Type B pancreatic cell (in vitro differentiated cells): ENCODE results near the gene PLIN4. TPM values are rescaled to one million over a fixed set of nuclear protein-coding genes. Genes with fewer than 3 reads are reported as not detected.

Experiments used
- DNase-seq: peaks from one replicate; pipeline ENCODE4 v3.0.0; 2021; ENCODE audit warnings: mixed read lengths; ENCODE audit not compliant: unreplicated experiment; ENCODE audit errors: extremely low spot score
- H3K27ac Mint-ChIP-seq: 2 replicates; pipeline ENCODE4 v1.8.0; 2021; ENCODE audit warnings: mild to moderate bottlenecking, mixed read lengths
- H3K27me3 Mint-ChIP-seq: 2 replicates; pipeline ENCODE4 v1.8.0; 2021; ENCODE audit warnings: mixed read lengths
- H3K36me3 Mint-ChIP-seq: 2 replicates; pipeline ENCODE4 v1.8.0; 2021; ENCODE audit warnings: mixed read lengths
- H3K4me1 Mint-ChIP-seq: one replicate; pipeline ENCODE4 v1.8.0; 2021; ENCODE audit warnings: mixed read lengths; ENCODE audit not compliant: unreplicated experiment
- H3K4me3 Mint-ChIP-seq: 2 replicates; pipeline ENCODE4 v1.8.0; 2021; ENCODE audit warnings: mild to moderate bottlenecking, mixed read lengths
- H3K9me3 Mint-ChIP-seq: 2 replicates; pipeline ENCODE4 v1.8.0; 2021; ENCODE audit warnings: mixed read lengths
- total RNA-seq: library from RNA; stranded (reverse); gene quantifications from 2 replicates; pipeline ENCODE4 v1.2.1, GENCODE V29; 2021; ENCODE audit warnings: low replicate concordance
- TF ChIP-seq, protein P1 (sequence below): fragments of 200-600 bp; sonication (generic); conservative IDR thresholded peaks from 2 replicates; pipeline ENCODE4 v1.5.0; 2021; ENCODE audit warnings: antibody characterized with exemption, mild to moderate bottlenecking

PLIN4 gene
- total RNA-seq, 1 donor from 2014 or later, result 0.48 TPM

DNA sequence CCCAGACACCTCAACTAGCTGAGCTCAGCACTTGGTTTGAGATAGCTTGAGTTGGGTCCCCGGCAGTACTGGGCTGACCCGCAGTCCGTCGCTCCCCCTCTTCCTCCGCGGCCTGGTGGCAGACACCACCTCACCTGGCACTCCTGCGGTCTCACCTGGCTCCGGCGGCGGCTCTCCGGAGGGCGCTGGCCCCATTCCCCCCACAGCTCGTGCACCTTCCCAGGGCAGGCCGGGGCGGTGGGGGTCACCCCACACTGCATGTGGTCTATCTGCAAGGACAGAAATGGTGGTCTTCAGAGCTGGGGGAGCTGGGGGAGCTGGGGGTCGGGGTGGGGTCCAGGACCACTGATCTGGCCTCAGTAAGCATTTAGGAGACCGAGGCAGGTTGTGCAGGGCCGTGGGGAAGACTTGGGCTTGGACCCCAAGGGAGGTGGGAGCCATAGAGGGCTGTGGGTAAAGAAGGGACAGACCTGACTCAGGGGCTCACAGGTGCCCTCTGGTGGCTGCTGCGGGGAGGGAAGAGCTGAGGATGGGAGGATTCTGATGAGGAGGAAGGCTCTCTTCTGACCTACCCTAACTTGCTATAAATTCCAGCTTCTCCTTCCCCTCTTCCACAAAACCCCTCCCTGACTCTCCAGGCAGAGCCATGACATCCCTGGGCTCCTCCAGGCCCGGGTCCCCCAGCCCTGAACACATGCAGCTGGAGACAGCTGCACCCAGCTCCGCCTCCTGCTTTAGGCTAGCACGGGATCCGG lies 6.7 kb upstream of the PLIN4 start:
- H3K4me1 Mint-ChIP-seq, result no peaks in the 10 kb centered on the region
- peak; percentile 78 for DNase-seq

DNA sequence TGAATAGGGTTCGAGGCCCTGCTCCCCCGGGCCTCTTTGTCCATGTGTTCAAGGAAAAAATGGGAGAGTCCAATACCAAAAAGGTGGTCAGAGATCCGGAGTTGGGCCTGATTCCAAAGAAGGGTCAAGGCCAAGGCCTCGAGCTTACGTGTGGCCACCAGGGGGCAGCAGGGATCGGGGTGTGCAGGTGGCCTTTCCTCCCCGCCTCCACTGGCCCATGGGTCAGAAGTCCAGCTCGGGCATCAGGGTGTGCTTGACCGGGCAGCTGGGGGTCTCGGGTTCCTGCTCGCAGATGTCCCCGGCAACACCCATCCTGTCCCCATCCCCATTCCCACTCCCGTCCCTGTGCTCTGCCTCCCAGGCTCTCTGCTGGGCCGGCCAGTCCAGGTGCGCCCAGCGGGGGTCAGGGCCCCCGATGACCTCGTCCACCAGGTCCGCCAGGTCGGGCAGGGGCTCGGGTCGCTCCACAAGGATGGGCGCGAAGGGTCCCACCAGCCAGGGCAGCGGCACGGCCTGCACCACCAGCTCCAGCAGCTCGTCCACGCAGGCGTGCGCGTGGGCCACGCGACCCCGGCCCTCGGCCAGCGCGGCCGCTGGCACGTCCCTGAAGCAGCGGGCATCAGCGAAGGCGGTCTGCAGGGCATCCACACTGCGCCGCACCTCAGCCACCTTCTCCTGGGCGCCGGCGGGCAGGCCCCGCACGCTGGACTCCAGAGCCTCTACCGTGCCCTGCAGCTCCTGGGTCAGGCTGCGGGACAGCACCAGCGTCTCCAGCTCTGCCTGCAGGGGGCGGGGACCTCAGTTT lies 5.2 kb upstream of the PLIN4 start:
- TF ChIP-seq, protein P1, sequence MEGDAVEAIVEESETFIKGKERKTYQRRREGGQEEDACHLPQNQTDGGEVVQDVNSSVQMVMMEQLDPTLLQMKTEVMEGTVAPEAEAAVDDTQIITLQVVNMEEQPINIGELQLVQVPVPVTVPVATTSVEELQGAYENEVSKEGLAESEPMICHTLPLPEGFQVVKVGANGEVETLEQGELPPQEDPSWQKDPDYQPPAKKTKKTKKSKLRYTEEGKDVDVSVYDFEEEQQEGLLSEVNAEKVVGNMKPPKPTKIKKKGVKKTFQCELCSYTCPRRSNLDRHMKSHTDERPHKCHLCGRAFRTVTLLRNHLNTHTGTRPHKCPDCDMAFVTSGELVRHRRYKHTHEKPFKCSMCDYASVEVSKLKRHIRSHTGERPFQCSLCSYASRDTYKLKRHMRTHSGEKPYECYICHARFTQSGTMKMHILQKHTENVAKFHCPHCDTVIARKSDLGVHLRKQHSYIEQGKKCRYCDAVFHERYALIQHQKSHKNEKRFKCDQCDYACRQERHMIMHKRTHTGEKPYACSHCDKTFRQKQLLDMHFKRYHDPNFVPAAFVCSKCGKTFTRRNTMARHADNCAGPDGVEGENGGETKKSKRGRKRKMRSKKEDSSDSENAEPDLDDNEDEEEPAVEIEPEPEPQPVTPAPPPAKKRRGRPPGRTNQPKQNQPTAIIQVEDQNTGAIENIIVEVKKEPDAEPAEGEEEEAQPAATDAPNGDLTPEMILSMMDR, result peak; percentile 76
- Mint-ChIP-seq H3K27me3 (no peaks in the 10 kb centered on the region), H3K36me3 (no peaks in the 10 kb centered on the region), H3K4me3 (no peak overlapping the region), H3K4me1 (no peaks in the 10 kb centered on the region), H3K27ac (no peak overlapping the region), H3K9me3 (no peaks in the 10 kb centered on the region)
- DNase-seq, result peak; percentile 70

More for the DNA sequence above, 6.7 kb upstream of the PLIN4 start:
- Mint-ChIP-seq H3K4me3 (no peak overlapping the region), H3K27me3 (no peaks in the 10 kb centered on the region), H3K36me3 (no peaks in the 10 kb centered on the region), H3K27ac (no peak overlapping the region), H3K9me3 (no peaks in the 10 kb centered on the region)
- TF ChIP-seq, protein P1, result peak; percentile 82

DNA sequence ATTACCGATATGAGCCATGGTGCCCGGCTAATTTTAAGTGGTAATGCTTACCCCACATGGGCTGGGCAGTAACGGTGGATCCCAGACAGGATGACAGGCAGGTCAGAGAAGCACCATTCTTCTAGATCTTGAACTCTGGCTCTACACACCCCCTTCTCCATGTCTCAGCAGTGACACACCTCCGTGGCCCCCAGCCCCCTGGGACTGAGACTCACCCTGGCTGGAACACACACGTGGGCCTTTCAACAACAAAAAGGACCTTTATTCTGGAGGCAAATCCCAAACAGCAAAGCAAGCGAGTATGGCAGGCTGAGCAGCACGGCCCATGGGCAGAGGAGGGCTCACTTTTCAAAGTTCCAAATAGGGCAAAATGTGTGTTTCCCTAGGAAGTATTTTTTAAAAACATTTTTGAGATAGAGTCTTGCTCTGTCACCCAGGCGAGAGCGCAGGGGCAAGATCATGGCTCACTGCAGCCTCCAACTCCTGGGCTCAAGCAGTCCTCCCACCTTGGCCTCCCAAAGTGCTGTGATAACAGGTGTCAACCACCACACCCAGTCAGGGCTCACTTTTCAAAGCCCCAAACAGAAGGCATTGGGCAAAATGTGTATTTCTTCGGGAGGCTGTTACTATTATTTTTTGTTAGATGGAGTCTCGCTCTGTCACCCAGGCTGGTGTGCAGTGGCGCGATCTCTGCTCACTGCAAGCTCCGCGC lies 4.2 kb upstream of the PLIN4 start:
- no peak for DNase-seq
- no peak overlapping the region for H3K27ac Mint-ChIP-seq
- TF ChIP-seq, protein P1, result no peak
- no peaks in the 10 kb centered on the region for H3K9me3 Mint-ChIP-seq
- H3K27me3 Mint-ChIP-seq, result no peaks in the 10 kb centered on the region
- no peak overlapping the region for H3K4me3 Mint-ChIP-seq
- no peaks in the 10 kb centered on the region for H3K4me1 Mint-ChIP-seq
- no peaks in the 10 kb centered on the region for H3K36me3 Mint-ChIP-seq

DNA sequence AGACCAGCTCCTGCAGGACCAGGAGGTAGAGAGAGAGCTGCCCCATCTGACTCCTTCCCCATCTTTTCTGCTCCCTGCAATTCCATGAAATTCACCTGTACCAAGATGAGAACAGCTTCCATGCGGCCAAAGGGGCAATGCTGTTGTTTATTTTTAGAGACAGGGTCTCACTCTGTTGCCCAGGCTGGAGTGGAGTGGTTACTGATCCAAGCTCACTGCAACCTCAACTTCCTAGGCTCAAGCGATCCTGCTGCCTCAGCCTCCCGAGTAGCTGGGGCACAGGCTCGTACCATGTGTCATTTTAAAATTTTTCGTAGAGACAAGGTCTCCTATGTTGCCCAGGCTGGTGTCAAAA lies 3.6 kb upstream of the PLIN4 start:
- H3K4me3 Mint-ChIP-seq, result no peak overlapping the region
- H3K27me3 Mint-ChIP-seq, result no peaks in the 10 kb centered on the region
- DNase-seq, result no peak
- H3K4me1 Mint-ChIP-seq, result no peaks in the 10 kb centered on the region
- no peak overlapping the region for H3K27ac Mint-ChIP-seq
- no peaks in the 10 kb centered on the region for H3K36me3 Mint-ChIP-seq
- no peaks in the 10 kb centered on the region for H3K9me3 Mint-ChIP-seq
- TF ChIP-seq, protein P1, result no peak

DNA sequence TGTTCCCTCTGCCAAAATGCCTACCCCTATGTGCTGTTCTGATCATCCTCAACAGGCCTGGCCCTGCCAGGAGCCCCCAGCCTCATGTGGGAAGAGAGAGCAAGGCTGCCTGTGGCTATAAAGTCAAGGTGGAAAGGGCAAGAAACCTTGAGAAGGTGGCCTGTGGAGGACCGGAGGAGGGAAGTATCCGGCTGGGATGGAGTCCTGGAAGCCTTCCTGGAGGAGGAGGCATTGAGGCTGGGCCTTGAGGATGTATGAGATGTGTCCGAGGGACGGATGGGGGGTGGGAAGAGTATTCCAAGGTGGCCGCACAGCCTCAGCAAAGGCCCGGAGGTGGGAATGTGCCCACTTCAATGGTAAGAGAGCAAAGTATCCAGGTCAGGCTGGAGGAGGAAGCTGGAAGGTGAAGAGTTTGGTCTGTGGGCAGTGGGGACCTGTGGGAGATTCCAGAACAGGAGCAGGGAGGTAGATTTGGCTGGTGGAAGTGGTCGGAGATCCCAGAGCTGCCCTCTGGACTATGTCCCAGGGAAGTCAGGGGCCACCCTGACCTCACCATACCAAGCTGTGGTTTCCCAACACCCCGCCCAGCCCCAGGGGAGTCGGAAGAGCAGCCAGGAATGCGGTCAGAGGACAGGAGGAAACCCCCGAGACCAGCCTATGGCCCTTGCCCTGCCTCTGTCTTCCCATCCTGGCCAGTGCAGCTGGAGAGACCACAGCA lies 3.0 kb upstream of the PLIN4 start:
- H3K36me3 Mint-ChIP-seq, result no peaks in the 10 kb centered on the region
- H3K27ac Mint-ChIP-seq, result no peak overlapping the region
- H3K4me3 Mint-ChIP-seq, result no peak overlapping the region
- no peaks in the 10 kb centered on the region for H3K9me3 Mint-ChIP-seq
- H3K27me3 Mint-ChIP-seq, result no peaks in the 10 kb centered on the region
- H3K4me1 Mint-ChIP-seq, result no peaks in the 10 kb centered on the region
- no peak for DNase-seq
- TF ChIP-seq, protein P1, result no peak
